HT1080 (cell line): ENCODE measurements around the gene NPC1L1. TPM values are rescaled to one million over a fixed set of nuclear protein-coding genes. Genes with fewer than 3 reads are reported as not detected.
A peak's percentile ranks its signal among the peaks of the same experiment; 100 is the strongest.
"Not testable (repeated sequence)": the region's sequence is repeated elsewhere in the genome, so short reads cannot be mapped to it uniquely, and the experiment has no call there.

ENCODE experiments used
- DNase-seq: peaks from one replicate; pipeline ENCODE4 v3.0.0-alpha.2; 2015; ENCODE audit warnings: low read depth
- total RNA-seq: library from RNA; depleted of rRNA; stranded (reverse); fragments of >200 nt; shearing (Covaris generic); gene quantifications from 2 replicates; pipeline ENCODE4 v1.2.3, GENCODE V29; 2014

Gene NPC1L1
- total RNA-seq, 1 experiment from 2014 or later = not detected

DNA sequence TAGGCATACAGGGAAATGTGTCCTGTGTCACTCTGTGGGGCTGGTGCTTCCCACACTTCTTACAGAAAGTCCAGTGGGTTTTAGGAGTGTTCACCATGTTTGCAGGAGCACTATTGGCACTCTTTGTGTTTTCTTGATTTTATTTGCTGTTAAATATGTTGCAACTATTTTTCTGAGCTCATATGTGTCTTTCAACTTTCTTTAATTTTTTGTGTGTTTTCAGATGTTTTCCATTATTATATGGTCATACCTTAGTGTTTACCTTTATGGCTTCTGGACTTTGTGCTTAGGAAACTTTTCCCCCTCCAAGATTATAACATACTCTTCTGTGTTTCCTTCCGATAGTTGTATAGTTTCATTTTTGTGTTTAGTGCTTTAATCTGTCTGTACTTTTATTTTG, 29.9 kb downstream of the NPC1L1 start:
- no peak for DNase-seq

DNA sequence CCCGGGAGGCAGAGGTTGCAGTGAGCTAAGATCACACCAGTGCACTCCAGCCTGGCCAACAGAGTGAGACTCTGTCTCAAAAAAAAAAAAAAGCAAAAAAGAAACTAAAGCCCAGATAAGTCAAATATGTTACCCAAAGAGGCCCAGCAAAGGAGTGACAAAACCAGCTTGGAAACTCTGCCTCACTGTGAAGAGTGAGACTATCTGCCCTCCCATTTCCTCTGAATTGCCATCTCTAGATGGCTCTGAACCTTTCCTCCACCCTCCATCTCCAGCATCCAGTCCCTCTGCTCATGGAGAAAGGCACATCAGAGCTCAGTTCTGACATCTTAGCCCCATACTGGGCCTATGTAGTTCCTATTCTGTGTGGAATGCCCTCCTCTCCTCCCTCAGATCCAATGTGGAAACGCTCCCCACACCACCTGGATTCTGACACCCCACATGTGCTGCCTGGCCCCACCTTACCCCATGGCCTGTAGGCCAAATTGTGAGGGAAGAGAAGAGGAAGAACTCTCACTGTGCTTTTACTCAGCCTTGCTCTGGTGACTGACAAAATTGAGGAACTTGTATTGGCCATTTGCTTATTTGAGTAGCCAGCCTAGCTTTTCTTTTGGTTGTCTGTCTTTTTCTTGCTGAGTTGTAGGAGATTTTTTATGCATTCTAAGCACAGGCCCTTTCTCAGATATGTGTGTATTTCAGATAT, 32.7 kb downstream of the NPC1L1 start:
- DNase-seq = no peak

DNA sequence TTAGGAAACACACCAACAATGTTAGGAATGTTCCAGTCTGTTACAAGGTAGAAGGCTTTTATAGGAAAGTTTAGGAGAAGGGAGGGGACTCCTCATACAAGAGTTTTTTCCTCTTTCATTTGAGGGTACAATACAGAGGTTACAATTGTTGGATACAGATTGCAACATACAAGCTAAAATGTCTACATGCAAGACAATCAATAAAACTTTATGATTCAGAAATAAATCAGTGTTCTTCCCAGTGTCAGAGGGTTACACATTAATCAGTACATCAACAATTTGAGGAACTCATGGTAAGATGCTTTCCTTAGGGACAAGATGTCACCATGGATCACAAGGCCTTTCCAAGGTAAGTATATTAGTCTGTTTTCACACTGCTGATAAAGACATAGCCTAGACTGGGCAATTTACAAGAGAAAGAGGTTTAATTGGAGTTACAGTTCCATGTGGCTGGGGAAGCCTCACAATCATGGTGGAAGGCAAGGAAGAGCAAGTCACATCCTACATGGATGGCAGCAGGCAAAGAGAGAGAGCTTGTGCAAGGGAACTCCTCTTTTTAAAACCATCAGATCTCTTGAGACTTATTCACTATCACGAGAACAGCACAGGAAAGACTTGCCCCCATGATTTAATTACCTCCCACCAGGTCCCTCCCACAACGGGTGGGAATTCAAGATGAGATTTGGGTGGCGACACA, 34.4 kb downstream of the NPC1L1 start:
- not testable (repeated sequence) for DNase-seq

DNA sequence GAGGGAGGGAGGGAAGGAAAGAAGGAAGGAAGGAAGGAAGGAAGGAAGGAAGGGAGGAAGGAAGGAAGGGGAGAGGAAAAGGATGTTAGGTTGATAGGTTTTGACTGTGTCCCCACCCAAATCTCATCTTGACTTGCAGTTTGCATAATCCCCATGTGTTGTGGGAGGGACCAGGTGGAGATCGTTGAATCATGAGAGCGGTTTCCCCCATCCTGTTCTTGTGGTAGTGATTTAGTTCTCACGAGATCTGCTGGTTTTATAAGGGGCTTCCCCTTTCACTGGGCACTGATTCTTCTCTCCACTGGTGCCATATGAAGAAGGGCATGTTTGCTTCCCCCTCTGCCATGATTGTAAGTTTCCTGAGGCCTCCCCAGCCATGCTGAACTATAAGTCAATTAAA, 35.5 kb downstream of the NPC1L1 start:
- peak; percentile 8 for DNase-seq

DNA sequence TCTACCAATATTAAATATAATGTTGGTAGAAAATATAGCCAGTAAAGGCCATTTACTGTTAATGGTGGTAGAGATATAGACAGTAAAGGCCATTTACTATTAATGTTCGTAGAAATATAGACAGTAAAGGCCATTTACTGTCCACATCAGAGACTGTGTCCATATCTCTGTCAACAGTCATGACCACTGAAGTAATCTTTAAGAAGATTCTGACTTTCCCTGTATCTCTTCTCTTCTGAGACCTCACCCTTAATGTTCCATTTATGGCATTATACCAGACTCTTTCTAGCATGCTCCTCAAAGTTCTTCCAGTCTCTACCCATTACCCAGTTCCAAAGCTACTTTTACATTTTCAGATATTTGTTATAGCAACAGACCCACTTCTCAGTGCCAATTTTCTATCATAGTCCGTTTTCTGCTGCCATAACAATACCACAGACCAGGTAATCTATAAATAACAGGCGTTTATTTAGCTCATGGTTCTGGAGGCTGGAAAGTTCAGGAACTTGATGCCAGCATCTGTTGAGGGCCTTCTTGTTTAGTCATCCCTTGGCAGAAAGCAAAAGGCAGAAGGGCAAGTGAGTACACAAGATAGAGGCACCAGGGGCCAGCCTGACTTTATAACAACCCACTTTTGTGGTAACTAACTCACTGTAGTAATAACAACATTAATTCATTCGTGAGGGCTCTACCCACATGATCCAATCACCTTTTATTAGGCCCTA, 42.7 kb downstream of the NPC1L1 start:
- DNase-seq = no peak

DNA sequence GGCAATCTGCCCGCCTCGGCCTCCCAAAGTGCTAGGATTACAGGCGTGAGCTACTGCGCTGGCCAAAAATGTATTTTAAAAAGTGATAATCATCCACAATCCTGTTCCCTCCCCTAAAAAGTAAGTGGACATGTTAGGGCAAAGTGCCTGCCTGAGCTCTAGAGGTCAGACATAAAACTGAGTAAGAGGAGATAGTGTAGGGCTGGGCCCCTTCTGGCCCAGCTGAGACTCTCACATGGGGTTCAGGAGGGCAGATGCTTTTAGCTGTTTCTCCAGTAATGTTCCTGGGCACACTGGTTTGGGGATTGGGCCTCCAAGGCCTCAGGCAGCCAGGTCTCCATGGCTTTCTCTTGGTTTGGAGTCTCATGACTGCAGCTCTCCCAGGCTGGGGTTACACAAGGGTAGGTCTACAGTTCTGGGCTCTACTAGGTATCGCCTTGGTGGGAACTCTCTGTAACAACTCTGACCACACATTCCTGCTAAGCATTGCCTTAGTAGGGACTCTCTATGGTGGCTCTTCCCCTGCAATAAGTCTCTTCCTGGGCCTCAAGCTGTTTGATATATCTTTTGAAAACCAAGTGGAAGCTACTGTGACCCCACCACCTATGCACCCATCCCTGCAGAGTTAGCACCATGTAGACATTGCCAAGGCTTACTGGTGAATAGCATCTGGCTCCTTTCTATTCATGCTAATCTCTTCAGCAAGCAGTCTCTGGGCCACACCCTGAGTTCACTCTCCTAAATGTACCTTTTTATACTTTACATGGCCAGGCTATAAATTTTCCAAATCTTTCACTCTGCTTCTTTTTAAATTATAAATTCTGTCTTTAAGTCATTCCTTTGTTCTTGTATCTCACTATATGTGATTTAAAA, 43.7 kb downstream of the NPC1L1 start:
- DNase-seq = no peak

DNA sequence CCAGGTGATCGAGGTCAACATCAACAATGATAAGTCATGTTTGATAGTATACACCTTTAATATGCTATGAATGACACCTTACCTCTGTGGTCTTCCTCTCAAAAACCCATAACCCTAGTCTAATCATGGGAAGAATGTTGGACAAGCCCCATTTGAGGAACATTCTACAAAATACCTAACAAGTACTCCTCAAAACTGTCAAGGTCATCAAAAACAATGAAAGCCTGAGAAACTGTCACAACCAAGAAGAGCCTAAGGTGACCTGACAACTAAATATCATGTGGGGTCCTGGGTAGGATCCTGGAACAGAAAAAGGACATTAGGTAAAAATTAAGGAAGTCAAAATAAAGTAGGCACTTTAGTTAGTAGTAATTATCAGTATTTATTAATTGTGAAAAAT, 44.7 kb downstream of the NPC1L1 start:
- DNase-seq = no peak

DNA sequence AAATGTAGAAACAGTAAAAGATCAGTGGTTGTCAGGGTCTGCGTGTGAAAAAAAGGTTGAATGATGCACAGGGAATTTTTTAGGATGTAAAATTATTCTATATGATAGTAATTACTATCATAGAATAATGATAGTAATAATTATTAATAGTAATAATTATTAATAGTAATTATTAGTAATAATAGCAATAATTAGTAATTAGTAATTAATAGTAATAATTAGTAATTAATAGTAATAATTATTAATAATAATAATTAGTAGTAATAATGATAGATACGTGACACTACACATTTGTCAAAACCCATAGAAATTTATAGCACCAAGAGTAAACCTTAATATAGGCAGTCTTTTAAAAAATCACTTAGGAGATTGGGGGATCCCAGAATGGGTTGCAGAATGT, 46.2 kb downstream of the NPC1L1 start:
- DNase-seq = no peak

DNA sequence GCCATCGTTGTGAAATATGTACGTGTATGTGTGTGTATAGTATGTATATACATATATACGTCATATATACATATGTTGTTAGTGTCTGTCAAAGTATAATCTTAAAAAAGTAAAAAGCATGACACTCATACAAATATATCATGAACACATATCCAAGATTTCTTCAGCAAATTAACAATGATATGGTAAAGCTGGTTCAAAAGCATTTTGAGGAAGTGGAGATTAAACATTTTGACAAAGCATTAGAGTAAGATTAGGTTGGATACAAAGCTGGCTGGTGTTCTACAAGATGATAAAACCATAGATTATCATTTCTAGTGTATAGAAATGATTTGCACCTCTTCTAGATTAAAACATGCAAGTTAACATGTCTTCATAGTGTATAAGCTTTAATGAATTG, 49.9 kb downstream of the NPC1L1 start:
- DNase-seq = no peak

DNA sequence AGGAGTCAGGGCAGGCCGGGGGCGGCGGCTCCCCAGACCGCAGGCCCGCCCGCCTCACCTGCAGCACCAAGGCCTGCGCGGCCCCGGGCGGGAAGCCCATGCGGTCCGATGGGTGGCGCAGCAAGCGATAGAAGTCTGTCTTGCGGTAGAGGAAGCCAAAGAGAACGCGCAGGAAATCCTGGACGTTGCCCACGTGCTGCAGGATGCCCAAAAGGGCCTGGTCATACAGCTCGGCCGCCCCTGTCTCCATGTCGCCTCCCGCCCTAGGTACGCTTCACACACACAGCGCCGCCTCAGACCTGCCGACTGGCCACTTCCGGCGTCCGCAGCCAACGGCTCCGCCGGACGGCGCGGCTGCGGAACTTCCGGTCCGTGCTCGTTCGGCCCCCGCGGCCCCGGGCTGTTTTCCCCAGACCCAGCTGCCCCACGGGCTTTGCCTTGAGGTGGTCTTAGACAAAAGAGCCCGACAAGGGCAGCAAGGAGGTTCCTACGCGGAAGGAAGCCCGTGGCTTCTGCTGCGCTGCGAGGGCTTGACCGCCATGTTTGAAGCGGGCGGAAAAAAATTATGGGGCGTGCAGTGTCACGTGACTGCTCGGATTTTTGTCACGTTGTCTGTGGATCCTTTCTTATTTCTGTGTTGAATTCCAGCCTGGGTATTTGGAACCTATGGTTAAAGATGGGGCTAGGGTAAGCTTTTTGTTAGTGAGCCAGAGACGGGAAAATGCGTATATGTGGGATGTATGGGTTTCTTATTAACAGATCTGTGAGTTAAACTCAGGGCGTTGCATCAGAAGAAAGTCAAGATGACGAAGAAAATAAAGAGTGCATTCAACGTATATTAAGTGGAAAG, 50.6 kb downstream of the NPC1L1 start, which contains the start of gene NUDCD3:
NUDCD3 (minus strand) TSS at position 308 of the 850 bp plus-strand sequence; CDS start at position 250, 58 bp downstream.
- peak; percentile 88 for DNase-seq

DNA sequence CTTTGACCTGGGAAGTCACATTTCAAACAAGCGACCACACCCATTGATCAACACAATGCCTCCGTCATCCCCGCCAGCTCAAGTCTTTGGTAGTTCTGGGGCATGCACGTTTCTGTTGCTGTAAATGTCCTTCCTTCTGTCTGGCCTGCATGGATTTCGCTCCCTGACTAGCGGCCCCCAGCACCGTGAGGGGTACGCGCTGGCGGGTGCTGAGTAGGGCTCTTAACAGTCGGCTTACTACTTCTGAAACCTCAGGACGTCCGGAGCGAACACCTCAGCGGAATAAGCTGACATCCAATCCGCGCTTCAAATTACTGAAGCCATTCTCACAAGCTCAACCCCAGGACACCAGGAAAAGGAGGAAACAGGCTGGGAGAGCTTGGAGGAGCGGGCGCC, 51.2 kb downstream of the NPC1L1 start:
- DNase-seq = no peak

DNA sequence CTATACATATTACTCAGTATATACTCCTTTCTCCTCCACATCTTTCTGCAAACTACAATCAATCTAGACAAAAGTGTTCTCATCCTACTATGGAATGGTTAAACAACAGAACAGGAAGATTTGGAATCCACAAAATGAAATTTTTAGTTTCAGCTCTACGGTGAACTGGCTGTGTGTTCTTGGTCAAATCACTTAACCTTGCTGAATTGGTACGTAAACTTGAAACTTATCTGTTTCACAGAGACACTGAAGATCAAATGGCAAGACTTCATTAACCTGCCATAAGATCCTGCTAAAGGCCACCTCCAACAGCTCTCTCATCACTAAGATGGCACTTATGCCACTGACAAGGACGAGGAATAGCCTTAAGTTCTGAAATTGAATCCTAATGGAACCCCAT, 52.2 kb downstream of the NPC1L1 start:
- no peak for DNase-seq

DNA sequence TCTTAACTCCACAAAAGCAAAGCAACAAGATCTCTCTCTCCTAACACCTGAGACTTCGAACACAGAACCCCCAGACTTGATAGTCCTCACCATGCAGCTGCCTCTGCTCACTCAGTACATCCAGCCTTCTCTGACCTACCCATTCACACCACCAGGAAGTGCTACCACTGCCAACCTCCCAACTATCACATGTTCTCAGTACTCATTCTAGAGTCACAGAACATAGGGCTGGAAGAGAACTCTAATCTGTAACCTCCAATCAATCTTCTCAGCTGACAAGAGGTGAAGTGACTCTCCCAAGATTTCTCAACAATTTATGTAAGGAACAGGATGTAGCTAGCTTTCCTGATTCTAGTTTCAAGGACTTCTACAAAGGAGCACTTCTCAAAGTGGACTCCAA, 54.4 kb downstream of the NPC1L1 start:
- peak; percentile 35 for DNase-seq

DNA sequence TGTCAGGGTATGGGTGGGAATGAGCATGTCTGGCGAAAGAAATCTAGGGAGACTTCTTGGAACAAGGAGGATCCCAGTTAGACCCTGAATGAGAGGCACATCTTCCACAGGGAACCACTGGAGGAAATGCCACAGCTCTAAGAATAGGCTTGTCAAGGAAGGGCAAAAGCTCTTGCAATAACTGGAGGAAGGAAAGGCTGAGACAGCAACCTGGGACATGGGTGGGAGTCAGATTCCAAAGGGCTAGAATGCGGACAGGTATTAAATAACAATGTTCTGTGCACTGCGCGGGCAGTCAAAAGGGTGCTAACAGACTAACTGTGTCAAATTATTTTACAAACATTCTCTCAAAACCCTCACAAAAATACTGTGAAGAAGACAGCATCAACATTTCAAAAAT, 55.1 kb downstream of the NPC1L1 start:
- no peak for DNase-seq

DNA sequence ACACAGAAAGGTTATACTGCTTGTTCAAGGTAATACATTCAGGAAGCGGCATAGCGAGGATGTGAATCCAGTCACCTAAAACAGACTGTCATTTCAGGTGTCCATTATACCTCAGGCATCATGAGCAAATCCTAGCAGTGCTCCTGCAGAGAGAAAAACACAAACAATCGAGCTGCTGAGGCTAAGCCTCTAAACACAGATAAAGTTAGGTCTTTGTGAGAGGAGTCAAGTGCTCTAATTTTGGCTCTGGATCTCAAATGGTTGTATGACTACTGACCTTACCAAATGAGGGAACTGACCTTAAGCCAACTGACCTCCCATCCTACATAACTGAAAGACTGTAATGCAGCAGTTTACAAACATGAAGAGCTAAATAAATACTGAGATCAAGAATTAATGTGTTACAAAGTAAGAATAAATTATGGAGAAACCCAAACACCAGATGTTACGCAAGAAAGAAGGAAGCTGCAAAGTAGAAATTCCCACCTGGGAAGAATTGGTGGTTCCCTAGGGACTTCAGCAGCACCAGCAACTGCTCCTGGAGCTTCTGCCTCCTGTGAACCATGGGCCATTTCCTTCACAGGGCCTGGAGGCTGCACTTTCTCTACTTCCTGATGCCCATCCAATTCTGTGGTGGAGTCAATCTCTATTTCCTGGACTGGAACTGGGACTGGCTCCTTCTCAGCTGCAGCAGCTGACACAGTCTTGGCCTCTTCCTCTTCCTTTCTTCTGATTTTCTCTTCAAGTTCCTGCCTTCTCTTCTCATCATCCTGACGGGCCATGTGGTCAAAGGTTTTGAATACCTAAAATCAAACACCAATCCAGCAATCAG, 56.4 kb downstream of the NPC1L1 start:
- DNase-seq = no peak

DNA sequence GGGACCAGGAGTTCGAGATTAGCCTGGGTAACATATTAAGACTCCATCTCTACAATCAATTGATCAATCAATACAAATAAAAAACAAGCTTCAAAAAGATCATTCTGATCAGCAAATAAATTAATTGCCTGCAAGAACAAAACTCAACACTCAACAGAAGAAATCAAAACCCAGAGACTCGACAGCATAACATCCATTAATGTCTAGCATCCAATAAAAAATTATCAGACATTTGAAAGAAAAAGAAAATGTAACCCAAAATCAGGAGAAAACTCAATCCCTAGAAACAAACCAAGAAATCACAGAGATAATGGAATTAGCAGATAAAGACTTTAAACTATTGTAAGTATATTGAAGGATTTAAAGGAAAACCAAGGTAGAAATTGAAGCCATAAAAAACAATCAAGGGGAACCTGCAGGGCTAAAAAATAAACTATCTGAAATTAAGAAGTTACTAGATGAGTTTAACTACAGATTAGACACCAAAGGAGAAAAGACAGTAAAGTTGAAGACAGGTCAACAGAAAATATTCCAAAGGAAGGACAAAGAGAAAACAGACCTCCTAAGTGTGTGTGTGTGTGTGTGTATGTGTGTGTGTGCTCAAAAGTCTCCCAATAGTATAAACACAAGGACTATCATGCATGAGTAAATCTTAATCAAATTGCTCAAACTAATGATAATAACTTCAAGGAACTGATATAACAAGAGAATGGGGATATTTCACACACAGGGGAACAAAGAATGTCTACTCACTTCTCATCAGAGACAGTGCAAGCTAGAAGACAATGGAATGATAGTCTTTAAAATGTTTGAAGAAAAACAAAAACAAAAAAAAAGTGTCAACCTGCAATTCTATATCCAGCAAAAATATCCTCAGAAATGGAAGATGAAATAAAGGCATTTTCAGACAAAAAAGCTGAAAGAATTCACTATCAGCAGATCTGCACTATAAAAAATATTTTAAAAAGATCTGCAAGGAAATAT, 58.3 kb downstream of the NPC1L1 start:
- no peak for DNase-seq

DNA sequence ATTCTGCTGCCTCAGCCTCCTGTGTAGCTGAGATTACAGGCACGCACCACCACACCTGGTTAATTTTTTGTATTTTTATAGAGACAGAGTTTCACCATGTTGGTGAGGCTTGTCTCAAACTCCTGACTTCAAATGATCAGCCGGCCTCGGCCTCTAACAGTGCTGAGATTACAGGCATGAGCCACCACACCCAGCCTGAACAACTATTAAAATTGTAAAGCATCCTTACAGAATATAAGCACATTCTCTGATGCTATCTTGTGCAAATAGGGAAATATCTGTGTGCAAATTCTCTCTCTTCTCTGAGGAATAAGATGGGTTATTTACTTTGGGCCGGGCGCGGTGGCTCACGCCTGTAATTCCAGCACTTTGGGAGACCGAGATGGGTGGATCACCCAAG, 63.2 kb downstream of the NPC1L1 start:
- no peak for DNase-seq
